Fibroblast of skin of back (primary cell): ENCODE measurements around the gene SERINC5.
"Not testable (repeated sequence)": the region's sequence is repeated elsewhere in the genome, so short reads cannot be mapped to it uniquely, and the experiment has no call there.

Source experiments
- DNase-seq: peaks from one replicate; pipeline ENCODE4 v3.0.0-alpha.2; 2013

Gene SERINC5

GRCh38 chr5:80134876-80135275 lies 121.0 kb downstream of the SERINC5 start:
- no peak for DNase-seq

- DNase-seq, result no peak
Observed at GRCh38 chr5:80129146-80129545, 126.7 kb downstream of the SERINC5 start.

- peak; percentile 53 for DNase-seq
Observed at GRCh38 chr5:80128141-80128540, 127.7 kb downstream of the SERINC5 start.

DNA sequence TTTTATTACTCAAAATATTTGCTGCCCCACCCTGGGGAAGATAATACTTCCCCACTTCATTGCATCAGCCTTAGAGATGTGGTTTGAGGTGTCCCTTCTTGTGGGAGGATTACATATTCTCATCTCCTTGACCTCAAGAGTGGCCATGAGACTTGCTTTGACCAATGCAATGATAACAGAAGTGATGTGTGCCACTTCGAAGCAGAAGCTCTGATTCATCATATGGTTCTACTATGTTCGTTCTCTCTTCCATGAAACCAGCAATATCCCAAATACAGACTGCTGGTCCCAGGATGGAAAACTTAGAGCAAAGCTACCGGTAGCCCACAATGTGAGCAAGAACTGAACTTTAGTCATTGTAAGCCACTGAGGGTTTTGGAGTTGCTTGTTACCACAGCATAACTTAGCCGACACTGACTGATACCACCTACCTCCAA lies 128.7 kb downstream of the SERINC5 start:
- DNase-seq, result no peak

DNA sequence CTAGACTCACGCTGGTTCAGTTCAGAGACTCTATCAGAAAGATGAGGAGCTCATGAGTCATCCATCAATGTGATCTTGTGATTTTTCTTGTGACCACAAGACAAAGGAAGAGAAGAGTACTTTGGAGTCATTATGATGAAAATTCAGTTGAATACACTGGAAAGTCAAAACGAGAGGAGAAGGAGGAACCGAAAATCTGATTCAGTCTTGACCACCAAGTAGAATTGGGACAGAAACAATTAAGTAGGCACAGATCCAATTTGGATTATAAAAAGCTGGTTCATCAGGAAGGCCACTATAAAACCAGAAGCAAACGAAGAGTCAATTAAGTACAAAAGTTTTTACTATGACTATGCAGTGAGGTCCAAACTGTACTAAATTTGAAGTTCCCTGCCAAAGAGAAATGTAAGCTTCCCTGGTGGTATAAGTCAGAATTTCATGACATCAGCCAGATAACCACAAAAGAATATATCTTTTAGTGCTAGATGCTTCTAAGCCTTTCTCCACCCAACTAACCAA lies 129.8 kb downstream of the SERINC5 start:
- DNase-seq, result peak; percentile 72

DNA sequence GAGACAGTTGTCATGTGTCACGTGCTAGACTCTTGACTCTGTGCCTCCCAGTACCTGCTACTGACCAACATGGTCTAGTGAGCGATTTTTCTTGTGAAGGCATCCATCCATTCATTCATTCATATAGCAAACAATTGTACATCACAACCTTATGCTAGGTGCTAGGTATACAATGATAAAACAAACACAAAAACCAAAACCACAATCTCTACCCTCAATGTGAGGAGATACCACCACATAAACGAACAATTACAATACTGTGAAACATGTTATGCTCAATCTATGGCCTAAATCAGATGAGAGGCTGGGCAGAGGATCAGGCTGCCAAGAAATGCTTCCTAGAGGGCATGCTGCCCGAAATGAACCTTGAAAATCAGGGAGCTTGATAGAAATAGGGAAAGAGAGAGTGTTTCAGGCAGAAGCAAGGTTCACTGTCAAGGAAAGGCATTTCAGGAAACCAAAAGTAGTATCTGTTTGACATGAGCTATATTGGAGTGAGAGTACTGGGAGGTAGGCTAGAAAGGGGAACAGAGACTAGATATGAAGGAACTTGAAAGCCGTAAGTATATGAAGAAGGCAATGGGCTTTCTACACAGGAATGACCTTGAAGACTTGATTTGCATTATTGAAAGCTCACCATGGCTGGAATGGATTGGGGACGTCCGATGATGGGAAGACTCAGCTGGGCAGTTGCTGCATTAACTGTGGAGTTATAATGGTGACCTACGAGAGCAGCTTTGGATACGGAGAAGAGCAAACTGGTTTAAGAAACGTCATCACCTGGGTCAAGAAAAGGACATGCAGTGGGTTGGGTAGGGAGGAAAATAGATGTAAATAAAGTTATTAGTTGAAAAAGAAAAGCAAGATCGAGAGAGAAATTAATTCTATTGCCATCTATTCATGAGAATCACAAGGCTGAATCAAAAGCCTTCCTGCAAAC lies 130.6 kb downstream of the SERINC5 start:
- DNase-seq, result no peak

- no peak for DNase-seq
Observed at GRCh38 chr5:80124121-80124918, 131.5 kb downstream of the SERINC5 start.

DNA sequence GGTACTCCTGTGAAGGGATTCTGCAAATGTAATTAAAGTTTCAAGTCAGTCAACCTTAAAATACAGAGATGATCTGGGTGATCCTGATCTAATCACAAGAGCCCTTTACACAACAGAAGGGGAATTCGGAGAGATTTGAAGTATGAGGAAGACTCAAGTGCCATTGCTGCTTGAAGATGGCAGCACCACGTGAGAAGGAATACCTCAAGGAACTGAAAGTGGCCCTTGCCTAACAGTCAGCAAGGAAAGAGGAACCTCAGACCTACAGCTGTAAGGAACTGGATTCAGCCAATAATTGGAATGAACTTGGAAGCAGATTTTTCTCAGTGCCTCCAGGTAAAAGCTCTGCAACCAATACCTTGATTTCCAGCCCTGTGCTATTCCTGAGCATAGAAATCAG lies 133.3 kb downstream of the SERINC5 start:
- DNase-seq, result no peak

DNA sequence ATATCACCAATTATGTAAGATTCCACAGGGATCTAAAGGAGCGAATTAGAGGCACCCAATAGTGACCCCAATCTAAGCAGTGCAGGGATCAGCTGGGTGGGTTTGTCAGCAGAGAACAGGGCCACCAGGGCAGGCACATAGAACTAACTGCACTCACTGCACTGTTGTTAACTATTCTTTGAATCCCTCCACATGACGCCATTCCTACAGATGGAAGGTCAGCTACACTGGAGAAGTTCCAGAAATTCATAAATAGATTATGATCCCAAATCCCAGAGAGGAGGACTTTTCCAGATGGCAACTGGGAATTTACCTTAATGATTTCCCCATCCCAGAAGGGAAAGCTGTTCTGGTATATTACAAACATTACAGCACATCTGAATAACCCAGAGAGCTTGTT lies 136.5 kb downstream of the SERINC5 start:
- no peak for DNase-seq

DNA sequence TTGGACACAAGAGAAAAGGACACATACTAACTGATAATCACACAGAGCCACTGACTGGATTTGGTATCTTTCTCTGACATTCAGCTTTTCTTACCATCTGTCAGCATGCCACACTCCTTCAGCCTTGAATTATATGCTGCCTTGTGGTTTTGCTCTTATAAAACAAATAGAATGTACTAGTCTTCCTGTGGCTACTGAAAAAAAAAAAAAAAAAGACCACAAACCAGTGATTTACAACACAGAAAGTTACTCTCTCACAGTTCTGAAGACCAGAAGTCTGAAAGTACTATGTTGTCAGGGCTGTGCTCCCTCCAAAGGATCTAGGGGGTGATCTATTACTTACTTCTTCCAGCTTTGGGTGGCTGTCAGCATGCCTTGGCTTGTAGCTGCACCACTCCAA lies 138.4 kb downstream of the SERINC5 start:
- DNase-seq, result no peak

DNA sequence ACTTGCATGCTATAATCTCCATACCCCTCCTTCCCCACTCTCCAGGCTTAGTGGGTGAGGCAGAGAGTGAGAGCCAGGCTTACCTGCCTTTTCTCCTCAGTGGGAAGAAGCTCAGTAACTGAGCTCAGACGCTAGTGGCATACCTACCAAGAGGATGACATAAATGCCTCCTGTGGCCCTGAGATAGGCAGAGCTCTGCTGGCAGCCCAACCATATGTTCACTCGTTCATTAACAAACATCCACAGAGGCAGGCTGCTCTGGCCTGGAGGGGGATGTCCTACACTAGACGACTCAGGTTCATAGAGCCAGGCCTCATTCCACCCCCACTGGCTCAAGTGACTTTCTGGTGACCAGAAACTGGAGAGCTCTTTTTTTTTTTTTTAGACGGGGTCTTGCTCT lies 139.4 kb downstream of the SERINC5 start:
- no peak for DNase-seq

GRCh38 chr5:80116000-80116399 lies 139.8 kb downstream of the SERINC5 start:
- no peak for DNase-seq

- DNase-seq, result no peak
Observed at GRCh38 chr5:80114860-80115259, 141.0 kb downstream of the SERINC5 start.

- not testable (repeated sequence) for DNase-seq
Observed at GRCh38 chr5:80111376-80111990, 144.4 kb downstream of the SERINC5 start.

- DNase-seq, result no peak
Observed at GRCh38 chr5:80109646-80110478, 146.0 kb downstream of the SERINC5 start.

DNA sequence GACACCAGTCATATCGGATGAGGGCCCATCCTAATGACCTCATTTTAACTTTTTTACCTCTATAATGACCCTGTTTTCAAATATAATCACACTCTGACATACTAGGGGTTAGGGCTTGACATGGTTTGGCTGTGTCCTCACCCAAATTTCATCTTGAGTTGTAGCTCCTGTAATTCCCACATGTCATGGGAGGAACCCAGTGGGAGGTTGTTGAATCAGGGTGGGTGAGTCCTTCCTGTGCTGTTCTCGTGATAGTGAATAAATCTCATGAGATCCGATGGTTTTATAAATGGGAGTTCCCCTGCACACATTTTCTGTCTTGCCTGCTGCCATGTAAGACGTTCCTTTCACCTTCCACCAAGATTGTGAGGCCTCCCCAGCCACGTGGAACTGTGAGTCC lies 148.9 kb downstream of the SERINC5 start:
- DNase-seq, result no peak

- no peak for DNase-seq
Observed at GRCh38 chr5:80105698-80106439, 150.0 kb downstream of the SERINC5 start.

GRCh38 chr5:80103371-80103770 lies 152.5 kb downstream of the SERINC5 start:
- DNase-seq, result no peak

- DNase-seq, result no peak
Observed at GRCh38 chr5:80101993-80102392, 153.9 kb downstream of the SERINC5 start.

GRCh38 chr5:80097451-80097850 lies 158.4 kb downstream of the SERINC5 start:
- no peak for DNase-seq

DNA sequence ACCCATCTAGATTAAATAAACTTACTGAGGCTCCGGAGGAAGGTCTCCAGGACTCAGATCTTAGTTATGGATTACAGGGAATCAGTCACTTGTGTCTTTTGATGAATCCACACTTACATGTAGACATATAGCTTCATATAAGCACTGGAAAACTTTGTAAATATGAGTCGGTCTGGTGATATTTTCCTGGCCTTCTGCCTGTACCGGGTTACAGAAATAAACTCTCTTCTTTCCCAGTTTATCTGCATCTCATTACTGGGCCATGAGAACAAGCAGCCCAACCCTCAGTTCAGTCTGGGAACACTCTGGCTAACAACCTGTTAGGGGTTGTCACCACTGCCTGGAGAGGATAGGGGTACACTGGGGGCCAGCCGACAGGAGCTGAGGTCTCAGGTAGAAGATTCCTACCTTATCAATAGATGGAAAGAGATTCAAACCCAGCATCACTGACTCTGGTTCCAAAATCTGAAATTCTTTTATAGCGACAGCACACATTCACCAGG lies 161.6 kb downstream of the SERINC5 start:
- no peak for DNase-seq
